GM23338 (cell line): ENCODE results near the gene ALOX5AP. TPM values are rescaled to one million over a fixed set of nuclear protein-coding genes. Genes with fewer than 3 reads are reported as not detected.

Source experiments
- ATAC-seq: fragments of 200-7000 bp; cut with Tn5 transposase; 3 replicates; pipeline ENCODE4 v1.9.1; 2020
- DNase-seq: peaks from one replicate; pipeline ENCODE4 v3.0.0-alpha.2; 2015; ENCODE audit warnings: low spot score
- H2AFZ ChIP-seq: fragments of 200-600 bp; sonication (generic); 2 replicates; pipeline ENCODE4 v1.8.0; 2016; ENCODE audit warnings: antibody characterized with exemption, mild to moderate bottlenecking, moderate library complexity
- H3F3A ChIP-seq: fragments of 200-600 bp; sonication (generic); replicated peaks from 2 replicates; pipeline ENCODE4 v1.8.0; 2017; ENCODE audit warnings: antibody characterized with exemption, mixed run types, low read depth
- H3K27ac ChIP-seq: fragments of 200-600 bp; sonication (generic); 2 replicates; pipeline ENCODE4 v1.6.1; 2016; ENCODE audit warnings: low read depth
- H3K27me3 ChIP-seq: fragments of 200-600 bp; sonication (generic); 2 replicates; pipeline ENCODE4 v1.8.0; 2016; ENCODE audit warnings: mild to moderate bottlenecking, mixed run types, moderate library complexity; ENCODE audit not compliant: insufficient read depth
- H3K36me3 ChIP-seq: fragments of 200-600 bp; sonication (generic); 2 replicates; pipeline ENCODE4 v1.8.0; 2016; ENCODE audit warnings: mild to moderate bottlenecking; ENCODE audit not compliant: insufficient read depth
- H3K4me1 ChIP-seq: fragments of 200-600 bp; sonication (generic); 2 replicates; pipeline ENCODE4 v1.8.0; 2016; ENCODE audit warnings: mild to moderate bottlenecking, moderate library complexity; ENCODE audit not compliant: insufficient read depth
- H3K4me2 ChIP-seq: fragments of 200-600 bp; sonication (generic); 2 replicates; pipeline ENCODE4 v1.7.1; 2017; ENCODE audit warnings: mixed run types
- H3K4me3 ChIP-seq: fragments of 200-600 bp; sonication (generic); 2 replicates; pipeline ENCODE4 v1.6.1; 2016; ENCODE audit warnings: mixed run types
- H3K79me2 ChIP-seq: fragments of 200-600 bp; sonication (generic); replicated peaks from 2 replicates; pipeline ENCODE4 v1.8.0; 2017; ENCODE audit warnings: mild to moderate bottlenecking; ENCODE audit not compliant: insufficient read depth
- H3K9me2 ChIP-seq: fragments of 200-600 bp; sonication (generic); 2 replicates; pipeline ENCODE4 v1.8.0; 2017; ENCODE audit not compliant: insufficient read depth
- H4K20me1 ChIP-seq: fragments of 200-600 bp; sonication (generic); replicated peaks from 2 replicates; pipeline ENCODE4 v1.8.0; 2017; ENCODE audit warnings: mild to moderate bottlenecking; ENCODE audit not compliant: insufficient read depth
- H3K27ac Mint-ChIP-seq: 2 replicates; pipeline ENCODE4 v1.8.0; 2020; ENCODE audit warnings: inconsistent platforms, mild to moderate bottlenecking, moderate library complexity, mixed read lengths
- H3K27me3 Mint-ChIP-seq: 3 replicates; pipeline ENCODE4 v1.8.0; 2022; ENCODE audit warnings: low read depth, mild to moderate bottlenecking, moderate library complexity, mixed read lengths, inconsistent platforms; ENCODE audit not compliant: insufficient read depth, poor library complexity
- H3K36me3 Mint-ChIP-seq: 3 replicates; pipeline ENCODE4 v1.8.0; 2021; ENCODE audit warnings: low read depth, mild to moderate bottlenecking, inconsistent platforms, moderate library complexity, mixed read lengths
- H3K4me1 Mint-ChIP-seq: 3 replicates; pipeline ENCODE4 v1.8.0; 2020; ENCODE audit warnings: mild to moderate bottlenecking, inconsistent platforms, mixed read lengths
- H3K4me3 Mint-ChIP-seq: 3 replicates; pipeline ENCODE4 v1.8.0; 2021; ENCODE audit warnings: moderate library complexity, mild to moderate bottlenecking, inconsistent platforms, mixed read lengths
- H3K9me3 Mint-ChIP-seq: 3 replicates; pipeline ENCODE4 v1.8.0; 2020; ENCODE audit warnings: moderate library complexity, mild to moderate bottlenecking, inconsistent platforms, mixed read lengths
- EZH2 ChIP-seq: fragments of 200-600 bp; sonication (generic); IDR thresholded peaks from one replicate; pipeline ENCODE4 v1.8.0; 2017; ENCODE audit warnings: antibody characterized with exemption, mild to moderate bottlenecking, low read depth; ENCODE audit not compliant: unreplicated experiment
- EZH2phosphoT487 ChIP-seq: fragments of 200-600 bp; sonication (generic); IDR thresholded peaks from one replicate; pipeline ENCODE4 v1.8.1; 2018; ENCODE audit warnings: antibody characterized with exemption; ENCODE audit not compliant: unreplicated experiment
- JUNB ChIP-seq: IDR thresholded peaks from one replicate; pipeline ENCODE4 v1.6.1; 2016; ENCODE audit warnings: antibody characterized with exemption; ENCODE audit not compliant: unreplicated experiment
- POLR2AphosphoS5 ChIP-seq: IDR thresholded peaks from 2 replicates; pipeline ENCODE4 v1.6.1; 2016; ENCODE audit warnings: antibody characterized with exemption, low read depth
- STAT1 ChIP-seq: IDR thresholded peaks from one replicate; pipeline ENCODE4 v1.6.1; 2016; ENCODE audit warnings: antibody characterized with exemption; ENCODE audit not compliant: unreplicated experiment
- ZNF114 ChIP-seq: fragments of 250-450 bp; sonication (Bioruptor Pico); IDR thresholded peaks from 2 replicates; pipeline ENCODE4 v1.5.0; 2020; ENCODE audit warnings: mild to moderate bottlenecking, moderate library complexity
- ZNF331 ChIP-seq: fragments of 250-450 bp; sonication (Bioruptor Pico); IDR thresholded peaks from 2 replicates; pipeline ENCODE4 v1.5.0; 2020; ENCODE audit warnings: low read depth, mild to moderate bottlenecking, moderate library complexity
- polyA plus RNA-seq: library from polyadenylated mRNA; unstranded; fragments of >200 nt; fragmentation: Nextera tagmentation; extraction: Ambion mirVana; gene quantifications from 2 replicates; pipeline ENCODE4 v1.2.1, GENCODE V29; 2016
- total RNA-seq: library from RNA; depleted of rRNA; stranded (reverse); fragments of >200 nt; shearing (Covaris generic); gene quantifications from 2 replicates; pipeline ENCODE4 v1.2.3, GENCODE V29; 2014
- TF ChIP-seq, protein P1 (sequence below): IDR thresholded peaks from one replicate; pipeline ENCODE4 v1.6.1; 2018; ENCODE audit warnings: antibody characterized with exemption; ENCODE audit not compliant: unreplicated experiment
- TF ChIP-seq, protein P2 (sequence below): fragments of 250-450 bp; sonication (Bioruptor Pico); IDR thresholded peaks from 2 replicates; pipeline ENCODE4 v1.5.0; 2020; ENCODE audit warnings: mild to moderate bottlenecking, moderate library complexity
- TF ChIP-seq, protein P3 (sequence below), 2 experiments: fragments of 200-600 bp in 1 of 2; sonication (generic) in 1 of 2; conservative IDR thresholded peaks; 2 replicates each; pipeline versions ENCODE4 v1.5.1 to v1.6.1; 2016 to 2017; ENCODE audit warnings: antibody characterized with exemption in 2 of 2, low read depth in 2 of 2, mild to moderate bottlenecking in 2 of 2, moderate library complexity in 1 of 2

Gene ALOX5AP
- total and polyA plus RNA-seq, 2 experiments from 2014 or later = 0.23 TPM; not detected in 1

DNA sequence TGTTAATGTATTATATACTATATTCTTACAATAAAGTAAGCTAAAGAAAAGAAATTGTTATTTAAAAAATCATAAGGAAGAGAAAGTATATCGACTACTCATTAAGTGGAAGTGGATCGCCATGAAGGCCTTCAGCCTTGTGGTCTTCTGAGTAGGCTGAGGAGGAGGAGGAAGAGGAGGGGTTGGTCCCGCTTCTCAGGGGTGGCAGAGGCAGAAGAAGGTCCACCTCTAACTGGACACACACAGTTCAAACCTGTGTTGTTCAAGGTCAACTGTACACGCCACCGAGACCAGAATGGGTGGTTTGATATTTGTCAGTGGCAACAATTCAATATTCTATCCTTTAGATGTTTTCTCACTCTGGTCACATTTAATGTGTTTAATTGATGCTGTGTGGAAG lies 67.2 kb downstream of the ALOX5AP start:
- peaks cover 14% of the 10 kb centered on the region for H3K27me3 Mint-ChIP-seq
- no peak overlapping the region for H3K27ac Mint-ChIP-seq
- TF ChIP-seq STAT1 (no peak), EZH2phosphoT487 (no peak), ZNF331 (CRISPR knock-in tag) (no peak), JUNB (no peak), POLR2AphosphoS5 (no peak), ZNF114 (CRISPR knock-in tag) (no peak), EZH2 (no peak)
- TF ChIP-seq, protein P1, sequence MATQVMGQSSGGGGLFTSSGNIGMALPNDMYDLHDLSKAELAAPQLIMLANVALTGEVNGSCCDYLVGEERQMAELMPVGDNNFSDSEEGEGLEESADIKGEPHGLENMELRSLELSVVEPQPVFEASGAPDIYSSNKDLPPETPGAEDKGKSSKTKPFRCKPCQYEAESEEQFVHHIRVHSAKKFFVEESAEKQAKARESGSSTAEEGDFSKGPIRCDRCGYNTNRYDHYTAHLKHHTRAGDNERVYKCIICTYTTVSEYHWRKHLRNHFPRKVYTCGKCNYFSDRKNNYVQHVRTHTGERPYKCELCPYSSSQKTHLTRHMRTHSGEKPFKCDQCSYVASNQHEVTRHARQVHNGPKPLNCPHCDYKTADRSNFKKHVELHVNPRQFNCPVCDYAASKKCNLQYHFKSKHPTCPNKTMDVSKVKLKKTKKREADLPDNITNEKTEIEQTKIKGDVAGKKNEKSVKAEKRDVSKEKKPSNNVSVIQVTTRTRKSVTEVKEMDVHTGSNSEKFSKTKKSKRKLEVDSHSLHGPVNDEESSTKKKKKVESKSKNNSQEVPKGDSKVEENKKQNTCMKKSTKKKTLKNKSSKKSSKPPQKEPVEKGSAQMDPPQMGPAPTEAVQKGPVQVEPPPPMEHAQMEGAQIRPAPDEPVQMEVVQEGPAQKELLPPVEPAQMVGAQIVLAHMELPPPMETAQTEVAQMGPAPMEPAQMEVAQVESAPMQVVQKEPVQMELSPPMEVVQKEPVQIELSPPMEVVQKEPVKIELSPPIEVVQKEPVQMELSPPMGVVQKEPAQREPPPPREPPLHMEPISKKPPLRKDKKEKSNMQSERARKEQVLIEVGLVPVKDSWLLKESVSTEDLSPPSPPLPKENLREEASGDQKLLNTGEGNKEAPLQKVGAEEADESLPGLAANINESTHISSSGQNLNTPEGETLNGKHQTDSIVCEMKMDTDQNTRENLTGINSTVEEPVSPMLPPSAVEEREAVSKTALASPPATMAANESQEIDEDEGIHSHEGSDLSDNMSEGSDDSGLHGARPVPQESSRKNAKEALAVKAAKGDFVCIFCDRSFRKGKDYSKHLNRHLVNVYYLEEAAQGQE = no peak
- TF ChIP-seq, protein P2, sequence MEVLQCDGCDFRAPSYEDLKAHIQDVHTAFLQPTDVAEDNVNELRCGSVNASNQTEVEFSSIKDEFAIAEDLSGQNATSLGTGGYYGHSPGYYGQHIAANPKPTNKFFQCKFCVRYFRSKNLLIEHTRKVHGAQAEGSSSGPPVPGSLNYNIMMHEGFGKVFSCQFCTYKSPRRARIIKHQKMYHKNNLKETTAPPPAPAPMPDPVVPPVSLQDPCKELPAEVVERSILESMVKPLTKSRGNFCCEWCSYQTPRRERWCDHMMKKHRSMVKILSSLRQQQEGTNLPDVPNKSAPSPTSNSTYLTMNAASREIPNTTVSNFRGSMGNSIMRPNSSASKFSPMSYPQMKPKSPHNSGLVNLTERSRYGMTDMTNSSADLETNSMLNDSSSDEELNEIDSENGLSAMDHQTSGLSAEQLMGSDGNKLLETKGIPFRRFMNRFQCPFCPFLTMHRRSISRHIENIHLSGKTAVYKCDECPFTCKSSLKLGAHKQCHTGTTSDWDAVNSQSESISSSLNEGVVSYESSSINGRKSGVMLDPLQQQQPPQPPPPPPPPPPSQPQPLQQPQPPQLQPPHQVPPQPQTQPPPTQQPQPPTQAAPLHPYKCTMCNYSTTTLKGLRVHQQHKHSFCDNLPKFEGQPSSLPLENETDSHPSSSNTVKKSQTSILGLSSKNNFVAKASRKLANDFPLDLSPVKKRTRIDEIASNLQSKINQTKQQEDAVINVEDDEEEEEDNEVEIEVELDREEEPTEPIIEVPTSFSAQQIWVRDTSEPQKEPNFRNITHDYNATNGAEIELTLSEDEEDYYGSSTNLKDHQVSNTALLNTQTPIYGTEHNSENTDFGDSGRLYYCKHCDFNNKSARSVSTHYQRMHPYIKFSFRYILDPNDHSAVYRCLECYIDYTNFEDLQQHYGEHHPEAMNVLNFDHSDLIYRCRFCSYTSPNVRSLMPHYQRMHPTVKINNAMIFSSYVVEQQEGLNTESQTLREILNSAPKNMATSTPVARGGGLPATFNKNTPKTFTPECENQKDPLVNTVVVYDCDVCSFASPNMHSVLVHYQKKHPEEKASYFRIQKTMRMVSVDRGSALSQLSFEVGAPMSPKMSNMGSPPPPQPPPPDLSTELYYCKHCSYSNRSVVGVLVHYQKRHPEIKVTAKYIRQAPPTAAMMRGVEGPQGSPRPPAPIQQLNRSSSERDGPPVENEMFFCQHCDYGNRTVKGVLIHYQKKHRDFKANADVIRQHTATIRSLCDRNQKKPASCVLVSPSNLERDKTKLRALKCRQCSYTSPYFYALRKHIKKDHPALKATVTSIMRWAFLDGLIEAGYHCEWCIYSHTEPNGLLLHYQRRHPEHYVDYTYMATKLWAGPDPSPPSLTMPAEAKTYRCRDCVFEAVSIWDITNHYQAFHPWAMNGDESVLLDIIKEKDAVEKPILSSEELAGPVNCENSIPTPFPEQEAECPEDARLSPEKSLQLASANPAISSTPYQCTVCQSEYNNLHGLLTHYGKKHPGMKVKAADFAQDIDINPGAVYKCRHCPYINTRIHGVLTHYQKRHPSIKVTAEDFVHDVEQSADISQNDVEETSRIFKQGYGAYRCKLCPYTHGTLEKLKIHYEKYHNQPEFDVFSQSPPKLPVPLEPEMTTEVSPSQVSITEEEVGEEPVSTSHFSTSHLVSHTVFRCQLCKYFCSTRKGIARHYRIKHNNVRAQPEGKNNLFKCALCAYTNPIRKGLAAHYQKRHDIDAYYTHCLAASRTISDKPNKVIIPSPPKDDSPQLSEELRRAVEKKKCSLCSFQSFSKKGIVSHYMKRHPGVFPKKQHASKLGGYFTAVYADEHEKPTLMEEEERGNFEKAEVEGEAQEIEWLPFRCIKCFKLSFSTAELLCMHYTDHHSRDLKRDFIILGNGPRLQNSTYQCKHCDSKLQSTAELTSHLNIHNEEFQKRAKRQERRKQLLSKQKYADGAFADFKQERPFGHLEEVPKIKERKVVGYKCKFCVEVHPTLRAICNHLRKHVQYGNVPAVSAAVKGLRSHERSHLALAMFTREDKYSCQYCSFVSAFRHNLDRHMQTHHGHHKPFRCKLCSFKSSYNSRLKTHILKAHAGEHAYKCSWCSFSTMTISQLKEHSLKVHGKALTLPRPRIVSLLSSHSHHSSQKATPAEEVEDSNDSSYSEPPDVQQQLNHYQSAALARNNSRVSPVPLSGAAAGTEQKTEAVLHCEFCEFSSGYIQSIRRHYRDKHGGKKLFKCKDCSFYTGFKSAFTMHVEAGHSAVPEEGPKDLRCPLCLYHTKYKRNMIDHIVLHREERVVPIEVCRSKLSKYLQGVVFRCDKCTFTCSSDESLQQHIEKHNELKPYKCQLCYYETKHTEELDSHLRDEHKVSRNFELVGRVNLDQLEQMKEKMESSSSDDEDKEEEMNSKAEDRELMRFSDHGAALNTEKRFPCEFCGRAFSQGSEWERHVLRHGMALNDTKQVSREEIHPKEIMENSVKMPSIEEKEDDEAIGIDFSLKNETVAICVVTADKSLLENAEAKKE (CRISPR knock-in tag) = no peak
- TF ChIP-seq, protein P3, sequence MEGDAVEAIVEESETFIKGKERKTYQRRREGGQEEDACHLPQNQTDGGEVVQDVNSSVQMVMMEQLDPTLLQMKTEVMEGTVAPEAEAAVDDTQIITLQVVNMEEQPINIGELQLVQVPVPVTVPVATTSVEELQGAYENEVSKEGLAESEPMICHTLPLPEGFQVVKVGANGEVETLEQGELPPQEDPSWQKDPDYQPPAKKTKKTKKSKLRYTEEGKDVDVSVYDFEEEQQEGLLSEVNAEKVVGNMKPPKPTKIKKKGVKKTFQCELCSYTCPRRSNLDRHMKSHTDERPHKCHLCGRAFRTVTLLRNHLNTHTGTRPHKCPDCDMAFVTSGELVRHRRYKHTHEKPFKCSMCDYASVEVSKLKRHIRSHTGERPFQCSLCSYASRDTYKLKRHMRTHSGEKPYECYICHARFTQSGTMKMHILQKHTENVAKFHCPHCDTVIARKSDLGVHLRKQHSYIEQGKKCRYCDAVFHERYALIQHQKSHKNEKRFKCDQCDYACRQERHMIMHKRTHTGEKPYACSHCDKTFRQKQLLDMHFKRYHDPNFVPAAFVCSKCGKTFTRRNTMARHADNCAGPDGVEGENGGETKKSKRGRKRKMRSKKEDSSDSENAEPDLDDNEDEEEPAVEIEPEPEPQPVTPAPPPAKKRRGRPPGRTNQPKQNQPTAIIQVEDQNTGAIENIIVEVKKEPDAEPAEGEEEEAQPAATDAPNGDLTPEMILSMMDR (conservative IDR thresholded peaks at IDR 0.05; ENCODE audit: low read depth in 2 of 2) = no peak
- no peaks in the 10 kb centered on the region for H3K36me3 Mint-ChIP-seq
- Histone ChIP-seq H3K4me1 (no peaks in the 10 kb centered on the region; the same call in 1 of the 2 replicates), H3K27me3 (no peaks in the 10 kb centered on the region), H2AFZ (no peak overlapping the region), H3K4me3 (no peak overlapping the region), H4K20me1 (no peaks in the 10 kb centered on the region), H3K9me2 (no peaks in the 10 kb centered on the region), H3F3A (no peaks in the 10 kb centered on the region), H3K79me2 (no peaks in the 10 kb centered on the region), H3K36me3 (no peaks in the 10 kb centered on the region), H3K27ac (no peak overlapping the region), H3K4me2 (no peak overlapping the region)
- DNase-seq (no peak), ATAC-seq (no peak)
- no peak overlapping the region for H3K4me3 Mint-ChIP-seq
- no peaks in the 10 kb centered on the region for H3K9me3 Mint-ChIP-seq
- peaks cover 18% of the 10 kb centered on the region for H3K4me1 Mint-ChIP-seq
